Prostate gland (tissue), 2 donors: ENCODE measurements around the gene IQCM. TPM values are rescaled to one million over a fixed set of nuclear protein-coding genes. Genes with fewer than 3 reads are reported as not detected.

Experiments
- DNase-seq: peaks from one replicate; pipeline ENCODE4 v3.0.0-alpha.2; 2019; ENCODE audit warnings: low spot score
- H3K27ac ChIP-seq, 2 donors: fragments of 200-600 bp; sonication (generic); 2 replicates each; pipeline ENCODE4 v1.5.1; 2017 to 2019
- H3K27me3 ChIP-seq: fragments of 200-600 bp; sonication (generic); replicated peaks from 2 replicates; pipeline ENCODE4 v1.5.1; 2019; ENCODE audit not compliant: insufficient read depth
- H3K36me3 ChIP-seq, 2 donors: fragments of 200-600 bp; sonication (generic); 1 replicate in 1 of 2; 2 replicates in 1 of 2; pipeline versions ENCODE4 v1.5.1 to v1.8.1; 2017 to 2019
- H3K4me1 ChIP-seq: fragments of 200-600 bp; sonication (generic); replicated peaks from 2 replicates; pipeline ENCODE4 v1.5.1; 2019
- H3K4me3 ChIP-seq, 2 donors: fragments of 200-600 bp; sonication (generic); 2 replicates each; pipeline ENCODE4 v1.5.1; 2017 to 2019
- H3K9me3 ChIP-seq: fragments of 200-600 bp; sonication (generic); 2 replicates; pipeline ENCODE4 v1.5.1; 2017
- CTCF ChIP-seq, 4 experiments: fragments of 200-600 bp in 2 of 4; fragments of 450-650 bp in 2 of 4; sonication (generic) in 2 of 4; IDR thresholded peaks; 1 replicate in 3 of 4; 2 replicates in 1 of 4; pipeline ENCODE4 v1.5.1; 2016 to 2019; ENCODE audit warnings: antibody characterized with exemption in 4 of 4, mild to moderate bottlenecking in 2 of 4, moderate library complexity in 2 of 4
- POLR2A ChIP-seq: fragments of 450-650 bp; IDR thresholded peaks from one replicate; pipeline ENCODE4 v1.6.1; 2016; ENCODE audit warnings: antibody characterized with exemption, mild to moderate bottlenecking
- POLR2AphosphoS5 ChIP-seq: sonication (generic); formaldehyde crosslinking; IDR thresholded peaks from one replicate; pipeline ENCODE4 v1.6.1; 2017; ENCODE audit warnings: antibody characterized with exemption
- WGBS: methylation state at CpG from one replicate; pipeline ENCODE4 v1.1.5; 2018; 5-methylcytosine and 5-hydroxymethylcytosine counted together
- intact Hi-C: fragments of 100-400 bp; cut with DNase I; formaldehyde crosslinking; loops from one replicate; pipeline ENCODE4 v1.14.2; 2022
- total RNA-seq, 2 donors: library from RNA; depleted of rRNA; stranded (reverse); fragments of >200 nt; gene quantifications; one replicate each; pipeline ENCODE4 v1.1.0, GENCODE V29; 2016

Gene IQCM
- total RNA-seq, 2 donors from 2014 or later, result not detected

GRCh38 chr4:149794352-149794751, 21.3 kb downstream of the IQCM start:
- Histone ChIP-seq H3K27me3 (no peaks in the 10 kb centered on the region), H3K4me1 (no peaks in the 10 kb centered on the region), H3K27ac (no peak overlapping the region), H3K4me3 (no peak overlapping the region), H3K9me3 (no peaks in the 10 kb centered on the region), H3K36me3 (no peaks in the 10 kb centered on the region)
- DNase-seq, result no peak
- WGBS, result 97% methylated on average over 1 of the region's 1 CpG
- intact Hi-C loops, result no loop called here
- no peak for TF ChIP-seq POLR2A
- no peak for TF ChIP-seq POLR2AphosphoS5
- no peak for TF ChIP-seq CTCF (IDR thresholded peaks at IDR 0.05)

GRCh38 chr4:149793459-149793858, 22.2 kb downstream of the IQCM start:
- intact Hi-C loops, result no loop called here
- TF ChIP-seq POLR2AphosphoS5, result no peak
- TF ChIP-seq CTCF (IDR thresholded peaks at IDR 0.05), result no peak
- TF ChIP-seq POLR2A, result no peak
- no peaks in the 10 kb centered on the region for H3K9me3 ChIP-seq
- H3K36me3 ChIP-seq, result no peaks in the 10 kb centered on the region
- no peaks in the 10 kb centered on the region for H3K4me1 ChIP-seq
- H3K27ac ChIP-seq, result no peak overlapping the region
- no peaks in the 10 kb centered on the region for H3K27me3 ChIP-seq
- no peak for DNase-seq
- no peak overlapping the region for H3K4me3 ChIP-seq

- TF ChIP-seq CTCF (IDR thresholded peaks at IDR 0.05), result no peak
- no peak for TF ChIP-seq POLR2AphosphoS5
- Histone ChIP-seq H3K27ac (no peak overlapping the region), H3K36me3 (no peaks in the 10 kb centered on the region), H3K9me3 (no peaks in the 10 kb centered on the region), H3K27me3 (no peaks in the 10 kb centered on the region), H3K4me1 (no peaks in the 10 kb centered on the region), H3K4me3 (no peak overlapping the region)
- intact Hi-C loops, result no loop called here
- WGBS, result 79% methylated on average over 1 of the region's 1 CpG
- no peak for DNase-seq
Measured at GRCh38 chr4:149791851-149792250, 23.8 kb downstream of the IQCM start.

DNA sequence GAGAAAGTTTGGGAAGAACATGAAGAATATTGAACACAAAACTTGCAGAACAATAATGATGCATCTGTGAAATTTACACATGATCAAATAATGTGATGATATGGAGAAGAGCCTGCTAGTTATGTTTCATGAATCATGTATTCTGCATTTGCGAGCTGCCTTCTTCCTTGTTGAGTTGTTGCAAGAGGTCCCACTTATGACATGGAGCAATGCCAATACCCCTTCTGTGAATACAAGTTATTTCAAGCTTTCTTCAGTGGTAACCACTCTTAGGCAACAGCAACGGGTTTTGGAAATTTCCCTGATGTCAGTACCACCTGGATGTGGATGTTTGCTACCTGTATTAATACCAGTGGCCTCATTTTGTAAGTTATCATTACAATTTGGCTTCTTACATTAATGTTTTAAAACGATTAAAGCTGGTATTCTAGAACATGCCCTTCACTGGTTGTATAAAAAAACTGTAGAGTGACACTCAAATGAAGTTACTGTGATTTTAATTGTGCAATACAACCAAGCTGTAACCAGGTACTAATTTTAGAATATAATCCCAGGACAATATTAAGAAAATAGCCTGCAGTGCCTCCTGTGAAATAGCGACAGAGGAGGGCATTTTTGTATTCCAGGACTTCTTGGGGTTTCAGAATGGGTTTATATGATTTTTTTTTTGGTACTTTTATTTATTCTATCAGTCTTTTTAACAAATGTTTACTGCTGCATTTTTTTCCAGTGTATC, 25.3 kb downstream of the IQCM start:
- H3K9me3 ChIP-seq, result no peaks in the 10 kb centered on the region
- no peak overlapping the region for H3K4me3 ChIP-seq
- WGBS, result 56% methylated on average over 4 of the region's 4 CpGs
- no peaks in the 10 kb centered on the region for H3K27me3 ChIP-seq
- no peak overlapping the region for H3K27ac ChIP-seq
- intact Hi-C loops, result no loop called here
- H3K36me3 ChIP-seq, result no peaks in the 10 kb centered on the region
- no peak for DNase-seq
- no peak for TF ChIP-seq POLR2A
- TF ChIP-seq POLR2AphosphoS5, result no peak
- no peak for TF ChIP-seq CTCF (IDR thresholded peaks at IDR 0.05)
- H3K4me1 ChIP-seq, result no peaks in the 10 kb centered on the region

DNA sequence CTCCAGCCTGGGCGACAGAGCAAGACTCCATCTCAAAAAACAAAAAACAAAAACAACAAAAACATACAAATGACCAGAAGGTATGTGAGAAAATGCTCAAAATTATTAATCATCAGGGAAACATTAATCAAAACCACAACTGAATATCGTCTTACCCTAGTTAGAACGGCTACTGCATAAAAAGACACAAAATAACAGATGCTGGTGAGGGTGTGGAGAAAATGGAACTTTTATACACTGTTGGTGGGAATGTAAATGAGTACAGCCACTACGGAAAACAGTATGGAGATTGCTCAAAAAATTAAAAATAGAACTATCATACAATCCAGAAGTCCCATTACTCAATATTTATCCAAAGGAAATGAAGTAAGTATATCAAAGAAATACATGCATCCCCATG, 27.3 kb downstream of the IQCM start:
- H3K9me3 ChIP-seq, result no peaks in the 10 kb centered on the region
- H3K27me3 ChIP-seq, result no peaks in the 10 kb centered on the region
- TF ChIP-seq POLR2AphosphoS5 (no peak), CTCF (IDR thresholded peaks at IDR 0.05) (no peak), POLR2A (no peak)
- no peaks in the 10 kb centered on the region for H3K4me1 ChIP-seq
- WGBS, result 79% methylated on average over 4 of the region's 4 CpGs
- DNase-seq, result no peak
- no peak overlapping the region for H3K4me3 ChIP-seq
- no peaks in the 10 kb centered on the region for H3K36me3 ChIP-seq
- no peak overlapping the region for H3K27ac ChIP-seq
- intact Hi-C loops, result no loop called here
